Keratinocyte (primary cell): ENCODE results near the gene CHCHD10.

Experiments
- EZH2 ChIP-seq: IDR thresholded peaks from one replicate; pipeline ENCODE4 v1.6.1; 2012; ENCODE audit warnings: inconsistent platforms, mild to moderate bottlenecking, low read length, moderate library complexity
- TF ChIP-seq, protein P1 (sequence below), 3 experiments: IDR thresholded peaks in 1 of 3; conservative IDR thresholded peaks in 1 of 3; optimal IDR thresholded peaks in 1 of 3; 2 replicates in 2 of 3; 3 replicates in 1 of 3; pipeline versions ENCODE3 to v1.5.1; 2011; ENCODE audit warnings: low read length in 3 of 3, mild to moderate bottlenecking in 3 of 3, moderate library complexity in 2 of 3, control low read depth in 1 of 3, inconsistent platforms in 1 of 3; ENCODE audit not compliant: insufficient read depth in 2 of 3; ENCODE audit errors: extremely low read depth in 1 of 3

GRCh38 chr22:23754220-23754919 lies 13.4 kb downstream of the CHCHD10 start, which contains the start of gene VPREB3:
- TF ChIP-seq, protein P1, sequence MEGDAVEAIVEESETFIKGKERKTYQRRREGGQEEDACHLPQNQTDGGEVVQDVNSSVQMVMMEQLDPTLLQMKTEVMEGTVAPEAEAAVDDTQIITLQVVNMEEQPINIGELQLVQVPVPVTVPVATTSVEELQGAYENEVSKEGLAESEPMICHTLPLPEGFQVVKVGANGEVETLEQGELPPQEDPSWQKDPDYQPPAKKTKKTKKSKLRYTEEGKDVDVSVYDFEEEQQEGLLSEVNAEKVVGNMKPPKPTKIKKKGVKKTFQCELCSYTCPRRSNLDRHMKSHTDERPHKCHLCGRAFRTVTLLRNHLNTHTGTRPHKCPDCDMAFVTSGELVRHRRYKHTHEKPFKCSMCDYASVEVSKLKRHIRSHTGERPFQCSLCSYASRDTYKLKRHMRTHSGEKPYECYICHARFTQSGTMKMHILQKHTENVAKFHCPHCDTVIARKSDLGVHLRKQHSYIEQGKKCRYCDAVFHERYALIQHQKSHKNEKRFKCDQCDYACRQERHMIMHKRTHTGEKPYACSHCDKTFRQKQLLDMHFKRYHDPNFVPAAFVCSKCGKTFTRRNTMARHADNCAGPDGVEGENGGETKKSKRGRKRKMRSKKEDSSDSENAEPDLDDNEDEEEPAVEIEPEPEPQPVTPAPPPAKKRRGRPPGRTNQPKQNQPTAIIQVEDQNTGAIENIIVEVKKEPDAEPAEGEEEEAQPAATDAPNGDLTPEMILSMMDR (optimal IDR thresholded peaks at IDR 0.05 in 1 of 3, IDR thresholded peaks at IDR 0.05 in 1 of 3, conservative IDR thresholded peaks at IDR 0.05 in 1 of 3; ENCODE audit: extremely low read depth in 1 of 3, insufficient read depth in 2 of 3, low read length in 3 of 3): no peak
- no peak for TF ChIP-seq EZH2
